T-helper 2 cell treated with Interferon-gamma antibody and Interleukin-4, amounts not matched to agents 5 μg/mL and 100 μg/mL, for 36 hours (primary cell): ENCODE data around the gene TNFAIP2.

Experiments used
- DNase-seq: peaks from one replicate; pipeline ENCODE4 v3.0.0; 2021; ENCODE audit warnings: low spot score
- H3K27ac Mint-ChIP-seq: one replicate; pipeline ENCODE4 v1.8.0; 2021; ENCODE audit warnings: mild to moderate bottlenecking, mixed read lengths
- H3K27me3 Mint-ChIP-seq: one replicate; pipeline ENCODE4 v1.8.0; 2021; ENCODE audit warnings: low read depth, mixed read lengths
- H3K36me3 Mint-ChIP-seq: one replicate; pipeline ENCODE4 v1.8.0; 2021; ENCODE audit warnings: low read depth, mixed read lengths
- H3K4me1 Mint-ChIP-seq: one replicate; pipeline ENCODE4 v1.8.0; 2021; ENCODE audit warnings: low read depth, mixed read lengths
- H3K4me3 Mint-ChIP-seq: one replicate; pipeline ENCODE4 v1.8.0; 2022; ENCODE audit warnings: mild to moderate bottlenecking, moderate library complexity, mixed read lengths
- H3K9me3 Mint-ChIP-seq: one replicate; pipeline ENCODE4 v1.8.0; 2021; ENCODE audit warnings: mixed read lengths

TNFAIP2 gene

GRCh38 chr14:103127861-103128598 is 4.8 kb downstream of the TNFAIP2 start:
- no peak for DNase-seq
- H3K36me3 Mint-ChIP-seq = no peaks in the 10 kb centered on the region
- no peaks in the 10 kb centered on the region for H3K9me3 Mint-ChIP-seq
- H3K27me3 Mint-ChIP-seq = peaks cover 8% of the 10 kb centered on the region
- no peak overlapping the region for H3K4me3 Mint-ChIP-seq
- H3K4me1 Mint-ChIP-seq = no peaks in the 10 kb centered on the region
- no peak overlapping the region for H3K27ac Mint-ChIP-seq

GRCh38 chr14:103128631-103129300 is 5.5 kb downstream of the TNFAIP2 start:
- H3K27ac Mint-ChIP-seq = no peak overlapping the region
- no peaks in the 10 kb centered on the region for H3K36me3 Mint-ChIP-seq
- no peak overlapping the region for H3K4me3 Mint-ChIP-seq
- no peak for DNase-seq
- H3K27me3 Mint-ChIP-seq = peaks cover 6% of the 10 kb centered on the region
- H3K4me1 Mint-ChIP-seq = no peaks in the 10 kb centered on the region
- H3K9me3 Mint-ChIP-seq = no peaks in the 10 kb centered on the region

DNA sequence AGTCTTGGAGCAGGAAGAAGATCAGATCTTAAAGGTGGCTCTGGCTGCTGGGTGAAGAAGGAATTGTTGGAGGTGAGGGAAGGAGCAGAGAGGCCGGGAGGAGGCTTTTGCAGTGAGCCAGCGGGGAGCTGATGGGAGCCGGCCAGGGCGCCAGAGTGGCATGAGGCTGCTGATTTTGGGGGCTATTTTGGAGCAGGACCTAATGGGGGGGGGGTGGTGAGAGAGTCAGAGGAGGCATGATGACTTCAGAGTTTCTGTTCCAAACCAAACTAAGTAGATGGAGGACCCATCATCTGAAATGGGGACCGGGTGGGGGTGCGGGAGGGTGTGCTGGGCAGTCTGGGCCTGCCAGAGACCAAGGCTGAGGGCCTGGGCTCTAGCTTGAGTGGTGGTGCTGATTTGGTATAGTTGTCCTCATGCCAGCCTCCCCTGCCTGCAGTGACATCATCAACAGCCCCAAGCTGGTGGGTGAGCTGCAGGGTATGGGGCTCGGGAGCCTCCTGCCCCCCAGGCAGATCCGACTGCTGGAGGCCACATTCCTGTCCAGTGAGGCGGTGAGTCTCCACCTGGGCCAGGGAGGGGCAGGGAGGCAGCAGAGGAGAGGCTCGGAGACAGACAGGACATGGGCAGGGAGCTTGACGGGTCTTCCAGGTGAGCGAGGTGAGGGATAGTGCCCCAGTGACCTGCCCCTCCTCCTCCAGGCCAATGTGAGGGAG is 6.2 kb downstream of the TNFAIP2 start:
- Mint-ChIP-seq H3K4me3 (no peak overlapping the region), H3K4me1 (no peaks in the 10 kb centered on the region), H3K9me3 (no peaks in the 10 kb centered on the region), H3K27me3 (no peaks in the 10 kb centered on the region), H3K36me3 (no peaks in the 10 kb centered on the region), H3K27ac (no peak overlapping the region)
- no peak for DNase-seq

GRCh38 chr14:103130017-103130764 is 6.9 kb downstream of the TNFAIP2 start:
- Mint-ChIP-seq H3K27me3 (no peaks in the 10 kb centered on the region), H3K9me3 (no peaks in the 10 kb centered on the region), H3K27ac (no peak overlapping the region), H3K4me1 (no peaks in the 10 kb centered on the region), H3K36me3 (no peaks in the 10 kb centered on the region), H3K4me3 (no peak overlapping the region)
- no peak for DNase-seq

DNA sequence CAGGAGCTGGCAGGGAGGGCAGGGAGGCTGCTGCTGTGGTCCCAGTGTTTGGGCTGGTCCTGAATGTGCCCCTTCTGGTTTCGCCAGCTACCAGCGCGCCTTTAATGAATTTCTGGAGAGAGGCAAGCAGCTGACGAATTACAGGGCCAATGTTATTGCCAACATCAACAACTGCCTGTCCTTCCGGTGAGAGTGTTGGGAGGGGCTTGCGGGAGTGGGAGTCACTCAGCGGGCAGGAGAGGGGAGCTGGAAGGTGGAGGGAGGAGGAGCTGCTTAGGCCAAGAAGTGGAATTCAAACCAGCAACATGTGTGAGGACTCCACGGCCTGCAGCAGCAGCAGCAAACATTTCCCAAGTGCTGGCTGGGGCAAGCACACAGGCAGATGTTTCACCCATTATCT is 7.7 kb downstream of the TNFAIP2 start:
- Mint-ChIP-seq H3K9me3 (no peaks in the 10 kb centered on the region), H3K4me1 (no peaks in the 10 kb centered on the region), H3K4me3 (no peak overlapping the region), H3K27ac (no peak overlapping the region), H3K36me3 (no peaks in the 10 kb centered on the region), H3K27me3 (no peaks in the 10 kb centered on the region)
- DNase-seq = no peak

DNA sequence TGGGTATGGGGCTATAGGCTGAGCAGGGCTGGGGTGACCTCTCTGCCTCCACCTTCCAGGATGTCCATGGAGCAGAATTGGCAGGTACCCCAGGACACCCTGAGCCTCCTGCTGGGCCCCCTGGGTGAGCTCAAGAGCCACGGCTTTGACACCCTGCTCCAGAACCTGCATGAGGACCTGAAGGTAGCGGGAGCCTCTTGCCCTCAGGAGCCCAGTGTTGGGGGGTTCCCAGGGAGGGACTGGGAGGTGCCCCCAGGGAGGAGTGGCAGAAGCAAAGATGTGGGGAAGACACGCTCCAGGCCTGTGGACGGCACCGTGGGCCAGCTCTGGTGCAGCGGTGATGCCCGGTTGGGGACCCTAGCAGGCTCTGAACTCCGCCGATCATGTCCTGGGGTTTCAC is 8.3 kb downstream of the TNFAIP2 start:
- no peaks in the 10 kb centered on the region for H3K4me1 Mint-ChIP-seq
- H3K36me3 Mint-ChIP-seq = no peaks in the 10 kb centered on the region
- DNase-seq = no peak
- H3K27ac Mint-ChIP-seq = no peak overlapping the region
- no peaks in the 10 kb centered on the region for H3K9me3 Mint-ChIP-seq
- H3K4me3 Mint-ChIP-seq = no peak overlapping the region
- no peaks in the 10 kb centered on the region for H3K27me3 Mint-ChIP-seq

DNA sequence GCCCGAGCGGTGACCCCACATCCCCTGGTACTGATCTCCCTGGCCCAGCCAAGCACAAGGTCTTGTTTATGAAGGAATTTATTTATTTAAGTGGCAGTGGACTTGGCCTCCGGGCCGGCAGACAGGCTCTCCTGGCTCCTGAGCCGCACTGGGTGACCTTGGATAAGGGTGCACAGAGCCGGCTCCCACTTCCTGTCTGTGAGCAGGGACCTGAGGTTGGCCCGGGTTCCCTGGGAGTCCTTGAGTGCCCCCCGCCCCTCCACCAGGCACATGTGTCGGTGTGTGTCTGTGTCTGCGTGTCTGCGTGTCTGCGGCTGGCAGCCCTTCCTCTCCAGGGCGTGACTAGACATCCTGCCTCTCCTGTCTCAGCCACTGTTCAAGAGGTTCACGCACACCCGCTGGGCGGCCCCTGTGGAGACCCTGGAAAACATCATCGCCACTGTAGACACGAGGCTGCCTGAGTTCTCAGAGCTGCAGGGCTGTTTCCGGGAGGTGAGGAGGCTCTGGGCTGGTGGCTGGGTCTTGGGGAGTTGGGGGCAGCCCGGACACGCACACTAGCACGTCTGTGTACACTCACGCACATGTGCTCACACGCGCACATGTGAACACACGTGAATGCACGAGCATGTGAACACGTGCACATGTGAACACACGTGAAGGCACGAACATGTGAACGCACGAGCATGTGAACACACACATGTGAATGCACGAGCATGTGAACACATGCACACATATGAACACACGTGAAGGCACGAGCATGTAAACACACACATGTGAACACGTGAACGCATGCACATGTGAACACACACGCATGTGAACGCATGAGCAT is 9.3 kb downstream of the TNFAIP2 start:
- no peaks in the 10 kb centered on the region for H3K4me1 Mint-ChIP-seq
- DNase-seq = no peak
- no peak overlapping the region for H3K27ac Mint-ChIP-seq
- H3K36me3 Mint-ChIP-seq = no peaks in the 10 kb centered on the region
- H3K4me3 Mint-ChIP-seq = no peak overlapping the region
- no peaks in the 10 kb centered on the region for H3K9me3 Mint-ChIP-seq
- H3K27me3 Mint-ChIP-seq = peaks cover under 1% of the 10 kb centered on the region

GRCh38 chr14:103133210-103134140 is 10.2 kb downstream of the TNFAIP2 start:
- Mint-ChIP-seq H3K27me3 (peaks cover 2% of the 10 kb centered on the region), H3K36me3 (no peaks in the 10 kb centered on the region), H3K4me1 (no peaks in the 10 kb centered on the region), H3K27ac (no peak overlapping the region), H3K4me3 (no peak overlapping the region), H3K9me3 (no peaks in the 10 kb centered on the region)
- no peak for DNase-seq

- no peak overlapping the region for H3K4me3 Mint-ChIP-seq
- H3K9me3 Mint-ChIP-seq = no peaks in the 10 kb centered on the region
- peaks cover 2% of the 10 kb centered on the region for H3K27me3 Mint-ChIP-seq
- no peak overlapping the region for H3K27ac Mint-ChIP-seq
- H3K4me1 Mint-ChIP-seq = no peaks in the 10 kb centered on the region
- DNase-seq = no peak
- H3K36me3 Mint-ChIP-seq = no peaks in the 10 kb centered on the region
These were observed 11.1 kb downstream of the TNFAIP2 start for GRCh38 chr14:103134405-103134804.

- H3K4me3 Mint-ChIP-seq = no peak overlapping the region
These were observed 11.7 kb downstream of the TNFAIP2 start for GRCh38 chr14:103134919-103135318.

DNA sequence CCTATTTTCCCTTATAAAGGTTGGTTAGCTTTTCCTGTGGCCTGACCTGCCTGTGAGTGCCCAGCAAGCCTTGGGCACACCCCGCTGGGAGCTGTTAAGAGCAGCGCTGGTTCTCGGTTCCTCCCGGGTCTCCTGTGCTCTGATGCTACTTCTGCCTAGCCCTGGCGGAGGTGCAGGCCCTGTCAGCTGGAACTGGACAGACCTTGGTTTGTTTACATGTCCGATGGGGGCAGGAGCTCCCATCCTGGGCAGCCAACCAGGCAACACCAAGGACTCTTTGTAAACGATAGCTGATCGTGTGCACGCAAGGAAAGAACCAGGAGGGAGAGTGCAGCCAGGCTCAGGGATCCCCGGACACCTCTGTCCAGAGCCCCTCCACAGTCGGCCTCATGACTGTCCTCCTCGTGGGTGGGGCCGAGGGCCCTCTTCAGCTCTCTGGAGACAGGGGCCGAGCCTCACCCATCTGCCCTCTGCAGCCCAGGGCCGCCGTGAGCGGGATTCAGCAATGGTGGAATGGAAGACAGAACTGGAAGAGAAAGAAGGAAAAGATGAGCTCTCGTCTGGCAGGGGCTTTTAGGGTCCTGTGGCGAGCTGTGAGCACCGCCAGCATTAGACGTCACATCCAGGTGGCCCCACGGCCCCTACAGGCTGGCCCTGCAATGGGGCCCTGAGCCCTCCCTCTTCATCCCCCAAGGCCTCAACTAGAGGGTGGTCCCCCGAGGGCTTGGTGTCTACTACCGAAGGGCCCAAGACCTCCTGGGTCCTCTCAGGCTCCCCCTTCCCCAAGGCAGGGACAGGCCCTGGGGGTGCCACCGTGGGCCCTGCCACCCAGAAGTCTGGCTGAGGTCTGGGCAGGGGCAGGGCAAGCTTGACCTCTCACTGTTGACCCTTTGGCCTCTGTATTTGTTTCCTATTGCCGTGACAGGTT is 12.3 kb downstream of the TNFAIP2 start:
- peaks cover 3% of the 10 kb centered on the region for H3K27me3 Mint-ChIP-seq
- H3K36me3 Mint-ChIP-seq = no peaks in the 10 kb centered on the region
- H3K4me1 Mint-ChIP-seq = peaks cover 3% of the 10 kb centered on the region
- no peak for DNase-seq
- H3K9me3 Mint-ChIP-seq = no peaks in the 10 kb centered on the region
- H3K27ac Mint-ChIP-seq = no peak overlapping the region
- no peak overlapping the region for H3K4me3 Mint-ChIP-seq

More at GRCh38 chr14:103134919-103135318, 11.7 kb downstream of the TNFAIP2 start:
- Mint-ChIP-seq H3K4me1 (no peaks in the 10 kb centered on the region), H3K27me3 (peaks cover 2% of the 10 kb centered on the region), H3K9me3 (no peaks in the 10 kb centered on the region), H3K27ac (no peak overlapping the region), H3K36me3 (no peaks in the 10 kb centered on the region)
- DNase-seq = no peak
